Fibroblast of lung (primary cell): ENCODE results near the gene SERPINB6.

Experiments
- EZH2 ChIP-seq: IDR thresholded peaks from 2 replicates; pipeline ENCODE4 v1.5.1; 2012; ENCODE audit warnings: low read length, control low read depth, mild to moderate bottlenecking; ENCODE audit errors: missing control alignments
- TF ChIP-seq, protein P1 (sequence below), 2 donors: IDR thresholded peaks in 1 of 2; conservative IDR thresholded peaks in 1 of 2; 1 replicate in 1 of 2; 2 replicates in 1 of 2; pipeline ENCODE4 v1.5.1; 2011 to 2012; ENCODE audit warnings: low read length in 2 of 2, control low read depth in 1 of 2, inconsistent platforms in 1 of 2, low read depth in 1 of 2, mild to moderate bottlenecking in 1 of 2

GRCh38 chr6:2966347-2966746 lies 5.0 kb downstream of the SERPINB6 start:
- TF ChIP-seq, protein P1, sequence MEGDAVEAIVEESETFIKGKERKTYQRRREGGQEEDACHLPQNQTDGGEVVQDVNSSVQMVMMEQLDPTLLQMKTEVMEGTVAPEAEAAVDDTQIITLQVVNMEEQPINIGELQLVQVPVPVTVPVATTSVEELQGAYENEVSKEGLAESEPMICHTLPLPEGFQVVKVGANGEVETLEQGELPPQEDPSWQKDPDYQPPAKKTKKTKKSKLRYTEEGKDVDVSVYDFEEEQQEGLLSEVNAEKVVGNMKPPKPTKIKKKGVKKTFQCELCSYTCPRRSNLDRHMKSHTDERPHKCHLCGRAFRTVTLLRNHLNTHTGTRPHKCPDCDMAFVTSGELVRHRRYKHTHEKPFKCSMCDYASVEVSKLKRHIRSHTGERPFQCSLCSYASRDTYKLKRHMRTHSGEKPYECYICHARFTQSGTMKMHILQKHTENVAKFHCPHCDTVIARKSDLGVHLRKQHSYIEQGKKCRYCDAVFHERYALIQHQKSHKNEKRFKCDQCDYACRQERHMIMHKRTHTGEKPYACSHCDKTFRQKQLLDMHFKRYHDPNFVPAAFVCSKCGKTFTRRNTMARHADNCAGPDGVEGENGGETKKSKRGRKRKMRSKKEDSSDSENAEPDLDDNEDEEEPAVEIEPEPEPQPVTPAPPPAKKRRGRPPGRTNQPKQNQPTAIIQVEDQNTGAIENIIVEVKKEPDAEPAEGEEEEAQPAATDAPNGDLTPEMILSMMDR (conservative IDR thresholded peaks at IDR 0.05 in 1 of 2, IDR thresholded peaks at IDR 0.05 in 1 of 2; ENCODE audit: low read depth in 1 of 2, low read length in 2 of 2), result no peak
- no peak for TF ChIP-seq EZH2
